GM21737 (cell line): Measurements from ENCODE around the gene CHAMP1.
"Not testable (repeated sequence)": the region's sequence is repeated elsewhere in the genome, so short reads cannot be mapped to it uniquely, and the experiment has no call there.

Experiments used
- ATAC-seq: cut with Tn5 transposase; IDR thresholded peaks from one replicate; pipeline ENCODE4 v1.9.1; 2021; ENCODE audit warnings: mild to moderate bottlenecking, moderate library complexity; ENCODE audit not compliant: unreplicated experiment

The CHAMP1 gene

DNA sequence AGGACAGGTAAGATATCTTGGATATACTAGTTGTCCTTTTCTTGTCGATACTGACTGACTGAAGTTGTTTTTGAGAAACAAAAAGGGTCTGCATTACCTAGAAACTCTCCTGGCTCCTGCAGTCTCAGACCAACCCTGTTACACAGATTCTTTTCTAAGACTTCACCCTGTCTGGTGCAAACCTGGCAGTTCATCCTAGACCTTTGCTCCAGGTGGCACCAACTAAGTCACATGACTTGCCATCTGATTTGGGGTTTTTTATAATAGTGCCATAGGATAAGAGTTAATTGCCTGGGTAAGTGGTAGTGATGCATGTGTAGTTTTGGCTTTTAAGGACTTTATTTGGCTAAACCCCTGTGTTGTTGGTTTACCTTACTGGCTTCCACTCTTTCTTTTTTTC lies 14.3 kb downstream of the CHAMP1 start:
- ATAC-seq, result no peak

DNA sequence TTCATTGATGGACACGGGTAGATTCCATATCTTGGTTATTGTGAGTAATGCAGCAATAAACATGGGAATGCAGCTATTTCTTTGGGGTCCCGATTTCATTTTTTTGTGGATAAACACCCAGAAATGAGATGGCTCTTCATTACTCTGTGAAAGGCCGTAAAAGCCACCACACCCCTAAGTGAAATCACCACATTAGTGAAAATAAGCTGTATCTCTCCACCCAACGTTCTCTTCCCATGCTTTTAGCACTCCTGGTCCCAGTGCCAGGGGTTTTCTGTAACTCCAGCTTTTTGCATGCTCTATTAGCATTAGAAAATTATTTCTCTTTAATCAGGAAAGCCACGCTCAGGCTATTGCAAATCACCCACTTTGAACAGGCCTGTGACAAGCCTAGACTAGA lies 15.8 kb downstream of the CHAMP1 start:
- no peak for ATAC-seq

DNA sequence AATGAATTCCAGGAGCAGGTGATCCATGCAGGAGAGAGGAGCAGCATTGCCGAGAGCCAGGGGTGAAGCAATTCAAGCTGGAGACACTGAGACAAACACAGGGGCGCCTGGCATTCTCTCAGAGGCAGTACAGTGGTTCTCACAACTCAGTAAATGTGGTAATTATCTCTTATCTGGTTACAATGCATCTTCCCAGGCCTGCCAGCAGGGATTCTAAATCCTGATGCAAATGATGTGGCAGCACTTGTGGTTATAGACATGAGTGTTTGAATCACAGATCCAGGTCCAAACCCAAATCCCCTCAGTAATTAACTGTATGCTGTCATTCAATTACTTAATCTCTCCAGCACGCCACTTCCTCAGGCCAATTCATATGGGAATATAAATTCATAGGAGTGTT lies 19.6 kb downstream of the CHAMP1 start:
- ATAC-seq, result not testable (repeated sequence)

DNA sequence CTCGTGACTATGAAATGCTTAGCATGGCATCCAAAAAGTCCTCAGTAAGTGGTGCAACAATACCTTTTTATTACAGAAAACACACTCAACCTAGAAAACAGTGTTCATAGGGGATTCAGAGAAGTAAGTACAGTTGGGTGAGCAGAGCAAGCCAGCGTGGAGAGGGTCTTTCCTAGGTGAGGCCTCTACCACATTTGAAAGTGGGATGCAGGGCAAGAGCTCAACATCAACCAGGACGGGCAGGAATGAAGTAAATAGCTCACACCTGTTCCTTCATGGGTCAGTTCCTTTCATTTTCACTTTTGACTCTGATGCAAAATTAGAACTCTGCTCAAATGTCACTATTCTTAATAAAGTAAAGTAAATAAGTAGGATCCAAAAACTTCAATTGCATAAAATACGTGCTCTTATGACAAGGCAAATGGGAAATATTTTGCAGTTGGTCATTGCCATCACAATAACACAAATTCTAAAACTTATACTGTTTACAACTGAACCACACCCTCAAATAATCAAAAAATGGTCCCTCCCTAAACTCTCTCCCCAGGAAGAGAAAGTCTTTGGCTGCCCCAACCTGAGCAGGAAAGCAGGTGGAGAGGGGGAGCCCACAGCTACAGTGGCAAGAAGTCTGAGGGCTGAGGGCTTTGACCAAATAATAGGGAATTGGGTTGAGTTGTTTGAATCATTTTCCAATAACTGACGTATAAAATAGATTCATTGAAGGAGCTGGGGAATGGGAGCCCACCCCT lies 20.2 kb downstream of the CHAMP1 start:
- ATAC-seq, result no peak

DNA sequence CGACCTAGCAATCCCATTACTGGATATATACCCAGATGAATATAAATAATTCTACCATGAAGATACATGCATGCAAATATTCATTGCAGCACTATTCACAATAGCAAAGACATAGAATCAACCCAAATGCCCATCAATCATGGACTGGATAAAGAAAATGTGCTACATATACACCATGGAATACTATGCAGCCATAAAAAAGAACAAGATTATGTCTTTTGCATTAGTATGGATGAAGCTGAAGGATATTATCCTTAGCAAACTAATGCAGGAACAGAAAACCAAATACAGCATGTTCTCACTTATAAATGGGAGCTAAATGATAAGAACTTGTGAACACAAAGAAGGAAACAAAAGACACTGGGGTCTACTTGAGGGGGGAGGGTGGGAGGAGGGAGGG lies 22.2 kb downstream of the CHAMP1 start:
- not testable (repeated sequence) for ATAC-seq

DNA sequence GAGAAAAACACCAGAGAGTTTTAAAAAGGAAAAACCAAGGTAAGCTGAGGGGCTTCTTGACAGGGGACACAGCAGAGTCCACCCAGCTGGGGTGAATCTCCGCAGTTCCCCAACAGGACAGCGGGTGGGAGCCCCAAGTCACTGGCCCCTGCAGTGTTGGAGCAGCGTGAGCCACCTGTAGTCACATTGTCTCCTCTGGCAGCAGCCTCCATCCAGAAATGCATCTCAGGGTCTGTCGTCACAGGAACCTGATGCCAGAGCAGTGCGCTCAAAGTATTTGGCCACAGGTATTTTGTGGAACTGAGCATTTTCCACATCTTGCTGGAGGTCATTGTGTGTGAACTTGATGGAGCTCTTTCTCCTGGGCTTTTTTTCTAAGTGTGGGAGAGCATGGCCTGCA lies 24.7 kb downstream of the CHAMP1 start:
- no peak for ATAC-seq

DNA sequence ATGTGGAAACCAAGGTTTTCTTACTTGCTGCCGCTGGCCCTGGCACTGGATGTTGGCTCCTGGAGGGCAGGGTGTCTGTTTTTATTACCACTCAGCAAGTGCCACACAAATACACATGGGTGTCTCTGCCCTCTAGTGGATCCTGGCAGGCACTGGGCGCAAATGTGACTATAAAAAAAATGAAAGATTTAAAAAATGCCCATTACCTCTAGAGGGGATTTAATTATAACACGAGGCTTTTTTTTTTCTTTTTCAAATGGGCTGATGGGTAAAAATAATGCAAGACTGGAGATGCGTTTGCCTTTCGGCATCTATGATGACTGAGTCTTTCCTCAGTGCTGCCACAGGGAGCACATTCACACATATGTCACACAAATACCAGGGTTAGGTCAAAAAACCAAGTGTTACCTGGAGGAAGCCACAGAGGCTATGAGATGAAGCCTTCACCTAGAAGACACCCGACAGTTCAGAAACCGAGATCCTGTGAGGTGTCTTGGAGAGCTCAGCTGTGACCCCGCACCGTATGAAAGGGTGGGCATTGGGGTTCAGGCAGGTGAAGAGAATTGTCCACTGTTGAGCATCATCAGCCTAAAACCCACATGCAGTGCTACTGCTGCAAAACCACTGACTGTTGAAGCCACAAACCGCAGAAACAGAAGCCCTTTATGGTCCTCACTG lies 25.7 kb downstream of the CHAMP1 start:
- ATAC-seq, result no peak

DNA sequence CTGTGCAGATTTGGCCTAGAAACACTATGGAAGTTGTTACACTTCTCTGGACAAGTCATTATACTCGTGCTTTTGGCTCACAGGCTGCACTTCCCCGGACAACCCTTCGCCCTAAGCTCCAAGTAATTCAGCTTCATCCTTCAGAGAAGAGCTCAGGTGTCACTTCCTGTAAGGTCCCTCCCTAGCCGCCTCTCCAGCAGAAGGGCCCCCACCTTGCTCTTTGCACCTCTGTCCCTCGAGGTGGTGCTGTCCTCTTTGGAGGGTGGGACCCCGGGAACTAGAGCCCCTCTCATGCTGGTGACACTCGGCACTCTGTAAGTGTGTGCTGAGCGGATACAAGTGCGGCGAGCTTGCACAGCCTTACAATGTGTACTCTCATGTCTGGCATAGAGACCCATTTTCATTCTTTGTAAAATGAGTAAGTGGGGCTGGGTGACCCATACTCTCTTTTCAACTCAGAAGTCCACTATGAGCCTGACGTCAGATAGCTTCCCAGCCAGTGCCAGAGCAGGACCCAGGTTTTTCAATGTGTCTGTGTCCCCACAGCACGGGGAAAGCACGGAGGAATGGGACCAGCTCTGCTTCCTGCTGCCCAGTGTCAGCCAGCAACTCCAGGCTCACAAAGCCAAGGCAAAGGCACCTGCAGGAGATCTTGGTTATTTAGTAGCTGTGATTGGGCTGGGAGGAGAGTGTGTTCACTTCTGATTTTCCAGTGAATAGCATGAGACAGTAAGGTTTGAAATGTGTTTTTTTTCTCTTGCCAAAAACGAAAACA lies 26.9 kb downstream of the CHAMP1 start:
- no peak for ATAC-seq

DNA sequence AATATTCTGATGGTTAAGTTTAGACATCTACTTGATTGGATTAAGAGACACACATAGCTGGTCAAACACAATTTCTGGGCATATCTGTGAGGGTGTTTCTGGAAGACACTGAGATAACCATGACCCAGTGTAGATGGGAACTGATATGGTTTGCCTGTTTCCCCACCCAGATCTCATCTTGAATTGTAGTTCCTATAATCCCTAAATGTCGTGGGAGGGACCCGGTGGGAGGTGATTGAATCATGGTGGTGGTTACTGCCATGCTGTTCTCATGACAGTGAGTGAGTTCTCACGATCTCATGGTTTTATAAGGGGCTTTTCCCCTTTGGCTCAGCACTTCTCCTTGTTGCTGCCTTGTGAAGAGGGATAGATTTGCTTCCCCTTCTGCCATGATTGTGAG lies 33.0 kb downstream of the CHAMP1 start:
- not testable (repeated sequence) for ATAC-seq

DNA sequence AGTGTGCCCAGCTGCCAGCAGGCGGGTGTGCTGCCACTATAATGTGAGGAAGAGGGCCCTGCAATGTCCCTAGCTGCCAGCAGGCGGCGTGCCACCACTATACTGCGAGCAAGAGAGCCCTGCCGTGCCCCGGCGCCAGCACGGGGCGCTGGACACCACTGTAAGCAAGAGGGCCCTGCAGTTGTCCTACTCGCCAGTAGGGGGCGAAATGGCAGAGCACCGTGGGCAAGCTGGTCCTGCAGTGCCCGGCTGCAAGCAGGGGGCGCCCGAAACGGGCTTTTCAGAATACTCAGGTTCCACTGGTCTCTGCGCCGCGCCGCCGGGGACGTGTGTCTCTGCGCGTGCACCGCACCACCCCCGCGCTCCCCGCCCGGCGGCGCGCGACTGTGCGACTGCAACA lies 38.5 kb downstream of the CHAMP1 start:
- ATAC-seq, result not testable (repeated sequence)

DNA sequence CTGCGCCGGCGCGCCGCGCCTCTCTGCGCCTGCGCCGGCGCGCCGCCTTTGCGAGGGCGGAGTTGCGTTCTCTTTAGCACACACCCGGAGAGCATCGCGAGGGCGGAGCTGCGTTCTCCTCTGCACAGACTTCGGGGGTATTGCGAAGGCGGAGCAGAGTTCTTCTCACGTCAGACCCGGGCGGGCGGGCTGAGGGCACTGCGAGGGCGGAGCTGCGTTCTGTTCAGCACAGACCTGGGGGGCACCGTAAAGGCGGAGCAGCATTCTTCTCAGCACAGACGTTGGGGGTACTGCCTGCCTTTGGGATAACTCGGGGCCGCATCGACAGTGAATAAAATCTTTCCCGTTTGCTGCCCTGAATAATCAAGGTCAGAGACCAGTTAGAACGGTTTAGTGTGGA lies 39.1 kb downstream of the CHAMP1 start:
- ATAC-seq, result not testable (repeated sequence)
